Mesothelial cell of epicardium (in vitro differentiated cells): ENCODE measurements around the gene PLEKHG5. TPM values are rescaled to one million over a fixed set of nuclear protein-coding genes. Genes with fewer than 3 reads are reported as not detected.
A peak's percentile ranks its signal among the peaks of the same experiment; 100 is the strongest.

Experiments
- DNase-seq, 2 experiments: peaks; one replicate each; pipeline ENCODE4 v3.0.0; 2021; ENCODE audit warnings: low spot score in 2 of 2; ENCODE audit not compliant: unreplicated experiment in 2 of 2
- H3K27ac Mint-ChIP-seq: 2 replicates; pipeline ENCODE4 v1.8.0; 2021; ENCODE audit warnings: mixed read lengths
- H3K27me3 Mint-ChIP-seq: 2 replicates; pipeline ENCODE4 v1.8.0; 2021; ENCODE audit warnings: low read depth, mixed read lengths
- H3K36me3 Mint-ChIP-seq: 2 replicates; pipeline ENCODE4 v1.8.0; 2021; ENCODE audit warnings: mixed read lengths
- H3K4me1 Mint-ChIP-seq: 2 replicates; pipeline ENCODE4 v1.8.0; 2021; ENCODE audit warnings: mixed read lengths
- H3K4me3 Mint-ChIP-seq: 2 replicates; pipeline ENCODE4 v1.8.0; 2021; ENCODE audit warnings: mild to moderate bottlenecking, moderate library complexity, mixed read lengths
- H3K9me3 Mint-ChIP-seq: 2 replicates; pipeline ENCODE4 v1.8.0; 2021; ENCODE audit warnings: mixed read lengths
- CTCF ChIP-seq: fragments of 200-600 bp; sonication (generic); IDR thresholded peaks from one replicate; pipeline ENCODE4 v1.5.0; 2021; ENCODE audit warnings: antibody characterized with exemption; ENCODE audit not compliant: unreplicated experiment
- total RNA-seq: library from RNA; stranded (reverse); gene quantifications from 3 replicates; pipeline ENCODE4 v1.2.1, GENCODE V29; 2021

Gene PLEKHG5
- total RNA-seq, 1 donor from 2014 or later = 51.2 TPM

DNA sequence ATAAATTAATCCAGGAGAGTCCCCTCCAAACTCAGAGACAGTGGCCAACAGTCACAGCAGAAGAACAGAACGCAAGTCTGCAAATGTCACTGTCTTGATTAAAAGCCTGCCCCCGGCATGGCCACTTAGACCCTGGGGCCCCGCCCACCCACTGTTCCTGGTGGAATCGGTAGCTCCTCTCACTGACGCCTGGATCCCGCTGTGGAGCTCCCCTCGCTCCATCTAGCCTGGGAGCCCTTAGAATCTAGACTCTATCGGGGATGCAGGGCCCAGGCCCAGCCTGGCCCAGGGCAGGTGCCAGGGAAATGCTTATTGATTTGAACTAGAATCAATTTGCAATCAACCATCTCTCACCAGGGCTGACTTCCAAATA, 21.4 kb upstream of the PLEKHG5 start:
- TF ChIP-seq CTCF = no peak
- H3K27me3 Mint-ChIP-seq = no peaks in the 10 kb centered on the region
- H3K4me3 Mint-ChIP-seq = no peak overlapping the region
- peaks cover 31% of the 10 kb centered on the region for H3K4me1 Mint-ChIP-seq
- no peak for DNase-seq
- H3K27ac Mint-ChIP-seq = no peak overlapping the region
- H3K36me3 Mint-ChIP-seq = no peaks in the 10 kb centered on the region
- H3K9me3 Mint-ChIP-seq = no peaks in the 10 kb centered on the region

GRCh38 chr1:6512245-6512907, 20.9 kb upstream of the PLEKHG5 start:
- no peaks in the 10 kb centered on the region for H3K36me3 Mint-ChIP-seq
- TF ChIP-seq CTCF = no peak
- no peak for DNase-seq
- H3K4me1 Mint-ChIP-seq = peaks cover 27% of the 10 kb centered on the region
- H3K27me3 Mint-ChIP-seq = no peaks in the 10 kb centered on the region
- no peak overlapping the region for H3K27ac Mint-ChIP-seq
- no peak overlapping the region for H3K4me3 Mint-ChIP-seq
- no peaks in the 10 kb centered on the region for H3K9me3 Mint-ChIP-seq

DNA sequence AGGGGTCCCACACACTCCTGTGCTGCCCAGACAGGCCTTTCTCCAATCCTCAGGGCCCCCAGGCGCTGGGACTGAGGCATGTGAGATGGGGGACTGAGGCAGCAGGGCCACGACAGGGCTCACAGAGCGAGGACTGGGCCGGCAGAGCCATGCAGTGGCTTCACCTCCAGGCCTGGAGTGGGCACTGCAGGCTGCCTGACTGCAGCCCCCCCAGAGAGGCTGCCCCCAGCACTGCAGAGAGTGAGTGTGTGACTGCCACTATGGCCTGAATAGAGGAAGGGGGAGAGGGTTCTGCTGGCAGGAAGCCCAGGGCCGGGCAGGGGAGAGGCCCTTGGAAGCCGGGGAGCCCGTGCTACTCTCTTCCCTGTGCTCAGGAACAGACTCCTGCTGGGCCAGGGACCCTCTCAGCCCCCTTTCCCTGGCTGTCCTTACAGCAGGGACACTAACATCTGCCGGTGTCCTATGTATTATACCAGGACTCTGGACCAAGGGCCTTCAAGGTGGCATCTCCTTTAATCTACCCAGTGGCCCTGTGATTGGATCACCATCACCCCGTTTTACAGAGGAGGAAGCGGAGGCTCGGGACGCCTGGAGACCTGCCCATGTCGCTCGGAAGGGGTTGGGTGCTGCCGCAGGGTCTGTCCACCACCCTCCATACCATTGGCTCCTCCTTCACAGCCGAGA, 20.2 kb upstream of the PLEKHG5 start:
- no peak overlapping the region for H3K27ac Mint-ChIP-seq

DNA sequence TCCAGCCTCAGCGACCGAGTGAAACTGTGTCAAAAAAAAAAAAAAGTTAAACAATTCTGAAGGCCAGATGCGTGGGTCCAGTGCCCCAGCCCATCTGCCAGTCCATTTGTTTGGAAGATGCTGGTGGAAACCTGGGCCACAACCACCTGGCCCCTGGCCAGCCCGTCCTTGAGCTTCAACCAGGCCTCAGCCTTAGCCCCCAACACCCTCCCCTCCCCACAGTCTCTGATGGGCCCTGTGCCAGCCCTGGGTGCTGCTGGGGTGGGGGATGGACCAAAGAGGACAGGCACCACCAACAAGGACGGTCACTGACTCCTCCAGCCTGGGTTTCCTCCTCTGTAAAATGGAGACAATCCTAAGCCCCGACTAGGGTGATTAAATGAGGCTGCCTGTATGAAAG, 19.6 kb upstream of the PLEKHG5 start:
- no peak for TF ChIP-seq CTCF
- no peaks in the 10 kb centered on the region for H3K27me3 Mint-ChIP-seq
- DNase-seq = no peak
- peaks cover 25% of the 10 kb centered on the region for H3K4me1 Mint-ChIP-seq
- H3K36me3 Mint-ChIP-seq = no peaks in the 10 kb centered on the region
- no peak overlapping the region for H3K27ac Mint-ChIP-seq
- no peak overlapping the region for H3K4me3 Mint-ChIP-seq
- no peaks in the 10 kb centered on the region for H3K9me3 Mint-ChIP-seq

More for the DNA sequence above, 20.2 kb upstream of the PLEKHG5 start:
- Mint-ChIP-seq H3K36me3 (no peaks in the 10 kb centered on the region), H3K27me3 (no peaks in the 10 kb centered on the region), H3K9me3 (no peaks in the 10 kb centered on the region), H3K4me1 (peaks cover 25% of the 10 kb centered on the region), H3K4me3 (no peak overlapping the region)
- peak in 1 of 2 experiments; percentile 56 for DNase-seq
- no peak for TF ChIP-seq CTCF

DNA sequence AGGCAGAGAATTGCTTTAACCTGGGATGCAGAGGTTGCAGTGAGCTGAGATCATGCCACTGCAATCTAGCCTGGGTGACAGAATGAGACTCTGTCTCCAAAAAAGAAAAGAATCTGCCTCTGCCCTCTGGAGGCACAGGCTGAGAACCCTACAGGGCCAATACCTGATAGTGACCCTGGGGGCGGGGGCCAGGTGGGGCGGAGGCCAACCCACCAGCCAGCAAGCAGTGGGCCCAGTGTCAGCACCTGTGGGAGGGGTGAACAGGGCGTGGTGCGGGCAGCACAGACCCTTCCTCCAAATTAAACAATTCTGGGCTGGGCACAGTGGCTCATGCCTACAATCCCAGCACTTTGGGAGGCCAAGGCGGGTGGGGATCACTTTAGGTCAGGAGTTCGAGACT, 19.0 kb upstream of the PLEKHG5 start:
- no peak for DNase-seq
- Mint-ChIP-seq H3K27me3 (no peaks in the 10 kb centered on the region), H3K4me1 (peaks cover 25% of the 10 kb centered on the region), H3K36me3 (no peaks in the 10 kb centered on the region), H3K4me3 (no peak overlapping the region), H3K27ac (no peak overlapping the region), H3K9me3 (no peaks in the 10 kb centered on the region)
- no peak for TF ChIP-seq CTCF
